Esophagus muscularis mucosa (tissue), 4 donors: Measurements from ENCODE around the gene ARHGEF2.

Source experiments
- EP300 ChIP-seq: sonication (generic); formaldehyde crosslinking; IDR thresholded peaks from one replicate; pipeline ENCODE4 v1.6.1; 2017; ENCODE audit warnings: antibody characterized with exemption
- POLR2AphosphoS5 ChIP-seq, 2 donors: sonication (generic); formaldehyde crosslinking; IDR thresholded peaks; one replicate each; pipeline ENCODE4 v1.6.1; 2017; ENCODE audit warnings: antibody characterized with exemption in 2 of 2
- TF ChIP-seq, protein P1 (sequence below), 3 experiments: fragments of 200-600 bp in 2 of 3; fragments of 450-650 bp in 1 of 3; sonication (generic) in 2 of 3; IDR thresholded peaks; one replicate each; pipeline ENCODE4 v1.5.1; 2017 to 2019; ENCODE audit warnings: antibody characterized with exemption in 3 of 3, mild to moderate bottlenecking in 2 of 3, moderate library complexity in 1 of 3

DNA sequence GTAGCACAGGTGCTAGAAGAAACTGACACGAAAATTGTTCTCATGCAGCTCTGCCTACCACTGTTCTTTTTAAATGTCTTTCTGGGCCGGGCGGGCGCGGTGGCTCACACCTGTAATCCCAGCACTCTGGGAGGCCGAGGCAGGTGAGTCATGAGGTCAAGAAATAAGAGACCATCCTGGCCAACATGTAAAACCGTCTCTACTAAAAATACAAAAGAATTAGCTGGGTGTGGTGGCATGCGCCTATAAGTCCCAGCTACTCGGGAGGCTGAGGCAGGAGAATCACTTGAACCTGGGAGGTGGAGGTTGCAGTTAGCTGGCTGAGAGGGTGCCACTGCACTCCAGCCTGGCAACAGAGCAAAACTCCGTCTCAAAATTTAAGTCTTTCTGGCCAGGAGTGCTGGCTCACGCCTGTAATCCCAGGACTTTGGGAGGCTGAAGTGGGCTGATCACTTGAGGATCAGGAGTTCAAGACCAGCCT lies 66.3 kb downstream of the ARHGEF2 start:
- TF ChIP-seq POLR2AphosphoS5 (IDR thresholded peaks at IDR 0.05): no peak
- TF ChIP-seq, protein P1, sequence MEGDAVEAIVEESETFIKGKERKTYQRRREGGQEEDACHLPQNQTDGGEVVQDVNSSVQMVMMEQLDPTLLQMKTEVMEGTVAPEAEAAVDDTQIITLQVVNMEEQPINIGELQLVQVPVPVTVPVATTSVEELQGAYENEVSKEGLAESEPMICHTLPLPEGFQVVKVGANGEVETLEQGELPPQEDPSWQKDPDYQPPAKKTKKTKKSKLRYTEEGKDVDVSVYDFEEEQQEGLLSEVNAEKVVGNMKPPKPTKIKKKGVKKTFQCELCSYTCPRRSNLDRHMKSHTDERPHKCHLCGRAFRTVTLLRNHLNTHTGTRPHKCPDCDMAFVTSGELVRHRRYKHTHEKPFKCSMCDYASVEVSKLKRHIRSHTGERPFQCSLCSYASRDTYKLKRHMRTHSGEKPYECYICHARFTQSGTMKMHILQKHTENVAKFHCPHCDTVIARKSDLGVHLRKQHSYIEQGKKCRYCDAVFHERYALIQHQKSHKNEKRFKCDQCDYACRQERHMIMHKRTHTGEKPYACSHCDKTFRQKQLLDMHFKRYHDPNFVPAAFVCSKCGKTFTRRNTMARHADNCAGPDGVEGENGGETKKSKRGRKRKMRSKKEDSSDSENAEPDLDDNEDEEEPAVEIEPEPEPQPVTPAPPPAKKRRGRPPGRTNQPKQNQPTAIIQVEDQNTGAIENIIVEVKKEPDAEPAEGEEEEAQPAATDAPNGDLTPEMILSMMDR (IDR thresholded peaks at IDR 0.05): no peak
- TF ChIP-seq EP300: no peak
